SJCRH30 (cell line): ENCODE measurements around the gene GRK4. TPM values are rescaled to one million over a fixed set of nuclear protein-coding genes. Genes with fewer than 3 reads are reported as not detected.
"Not testable (repeated sequence)": the region's sequence is repeated elsewhere in the genome, so short reads cannot be mapped to it uniquely, and the experiment has no call there.

Experiments
- DNase-seq, 2 experiments: peaks; one replicate each; pipeline ENCODE4 v3.0.0-alpha.2; 2015 to 2020
- H3K27ac ChIP-seq: fragments of 250-450 bp; sonication (Bioruptor Pico); 2 replicates; pipeline ENCODE4 v1.5.1; 2020; ENCODE audit warnings: mild to moderate bottlenecking, moderate library complexity
- H3K27me3 ChIP-seq: fragments of 250-450 bp; sonication (Bioruptor Pico); 2 replicates; pipeline ENCODE4 v1.5.1; 2020; ENCODE audit warnings: mild to moderate bottlenecking, moderate library complexity
- H3K36me3 ChIP-seq: fragments of 250-450 bp; sonication (Bioruptor Pico); 2 replicates; pipeline ENCODE4 v1.5.1; 2020; ENCODE audit warnings: mild to moderate bottlenecking, moderate library complexity
- H3K4me1 ChIP-seq: fragments of 250-450 bp; sonication (Bioruptor Pico); 2 replicates; pipeline ENCODE4 v1.5.1; 2020; ENCODE audit warnings: mild to moderate bottlenecking, moderate library complexity
- H3K4me3 ChIP-seq: fragments of 250-450 bp; sonication (Bioruptor Pico); 2 replicates; pipeline ENCODE4 v1.5.1; 2020; ENCODE audit warnings: mild to moderate bottlenecking, moderate library complexity
- H3K9me3 ChIP-seq: fragments of 250-450 bp; sonication (Bioruptor Pico); replicated peaks from 2 replicates; pipeline ENCODE4 v1.5.1; 2020; ENCODE audit warnings: mild to moderate bottlenecking, moderate library complexity
- total RNA-seq: library from RNA; depleted of rRNA; stranded (reverse); fragments of >200 nt; shearing (Covaris generic); gene quantifications from 2 replicates; pipeline ENCODE4 v1.2.3, GENCODE V29; 2014

Gene GRK4
- total RNA-seq, 1 experiment from 2014 or later, result 5.9 TPM

GRCh38 chr4:2981256-2981819 is 18.0 kb downstream of the GRK4 start:
- Histone ChIP-seq H3K4me3 (no peak overlapping the region), H3K9me3 (no peaks in the 10 kb centered on the region), H3K4me1 (no peaks in the 10 kb centered on the region), H3K27me3 (no peaks in the 10 kb centered on the region), H3K36me3 (no peaks in the 10 kb centered on the region), H3K27ac (no peak overlapping the region)
- no peak for DNase-seq

- no peak overlapping the region for H3K27ac ChIP-seq
- DNase-seq, result no peak
- no peaks in the 10 kb centered on the region for H3K36me3 ChIP-seq
- H3K4me1 ChIP-seq, result no peaks in the 10 kb centered on the region
- no peak overlapping the region for H3K4me3 ChIP-seq
- no peaks in the 10 kb centered on the region for H3K27me3 ChIP-seq
- no peaks in the 10 kb centered on the region for H3K9me3 ChIP-seq
Measured at GRCh38 chr4:2982012-2982411, 18.6 kb downstream of the GRK4 start.

GRCh38 chr4:2983715-2984114 is 20.3 kb downstream of the GRK4 start:
- H3K4me3 ChIP-seq, H3K4me1 ChIP-seq, H3K27me3 ChIP-seq, H3K27ac ChIP-seq, H3K9me3 ChIP-seq, DNase-seq, H3K36me3 ChIP-seq: not testable (repeated sequence)

GRCh38 chr4:2991243-2991642 is 27.9 kb downstream of the GRK4 start:
- H3K4me1 ChIP-seq, result no peaks in the 10 kb centered on the region

GRCh38 chr4:2994917-2995316 is 31.5 kb downstream of the GRK4 start:
- H3K36me3 ChIP-seq, result no peaks in the 10 kb centered on the region
- H3K27me3 ChIP-seq, result no peaks in the 10 kb centered on the region
- no peak overlapping the region for H3K27ac ChIP-seq
- no peak overlapping the region for H3K4me3 ChIP-seq
- DNase-seq, result no peak
- no peaks in the 10 kb centered on the region for H3K9me3 ChIP-seq
- H3K4me1 ChIP-seq, result no peaks in the 10 kb centered on the region

More at GRCh38 chr4:2991243-2991642, 27.9 kb downstream of the GRK4 start:
- H3K4me3 ChIP-seq, result no peak overlapping the region
- no peaks in the 10 kb centered on the region for H3K9me3 ChIP-seq
- no peaks in the 10 kb centered on the region for H3K27me3 ChIP-seq
- DNase-seq, result no peak
- no peaks in the 10 kb centered on the region for H3K36me3 ChIP-seq
- H3K27ac ChIP-seq, result no peak overlapping the region

- Histone ChIP-seq H3K4me1 (no peaks in the 10 kb centered on the region), H3K9me3 (no peaks in the 10 kb centered on the region), H3K36me3 (no peaks in the 10 kb centered on the region), H3K27ac (no peak overlapping the region), H3K4me3 (no peak overlapping the region), H3K27me3 (no peaks in the 10 kb centered on the region)
- DNase-seq, result no peak
Measured at GRCh38 chr4:2995546-2996265, 32.3 kb downstream of the GRK4 start.

DNA sequence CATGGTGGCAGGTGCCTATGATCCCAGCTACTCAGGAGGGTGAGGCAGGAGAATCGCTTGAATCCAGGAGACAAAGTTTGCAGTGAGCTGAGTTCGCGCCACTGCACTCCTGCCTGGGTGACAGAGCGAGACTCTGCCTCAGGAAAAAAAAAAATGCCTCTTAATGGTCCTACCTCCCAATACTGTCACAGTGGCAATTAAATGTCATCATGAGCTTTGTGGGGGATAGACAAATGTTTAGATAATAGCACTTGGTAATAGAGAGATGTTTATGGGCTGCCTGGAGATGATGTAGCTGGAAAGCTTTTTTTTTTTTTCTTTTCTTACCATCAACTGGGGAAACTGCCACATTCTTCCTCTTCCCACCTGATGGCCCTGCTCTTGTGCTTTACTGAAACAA is 33.0 kb downstream of the GRK4 start:
- H3K27ac ChIP-seq, result no peak overlapping the region
- no peaks in the 10 kb centered on the region for H3K36me3 ChIP-seq
- no peaks in the 10 kb centered on the region for H3K9me3 ChIP-seq
- no peak for DNase-seq
- H3K27me3 ChIP-seq, result no peaks in the 10 kb centered on the region
- H3K4me3 ChIP-seq, result no peak overlapping the region
- no peaks in the 10 kb centered on the region for H3K4me1 ChIP-seq

- Histone ChIP-seq H3K36me3 (no peaks in the 10 kb centered on the region), H3K4me1 (no peaks in the 10 kb centered on the region), H3K4me3 (no peak overlapping the region), H3K27ac (no peak overlapping the region), H3K9me3 (no peaks in the 10 kb centered on the region), H3K27me3 (no peaks in the 10 kb centered on the region)
- DNase-seq, result no peak
Measured at GRCh38 chr4:3007724-3008123, 44.4 kb downstream of the GRK4 start.

DNA sequence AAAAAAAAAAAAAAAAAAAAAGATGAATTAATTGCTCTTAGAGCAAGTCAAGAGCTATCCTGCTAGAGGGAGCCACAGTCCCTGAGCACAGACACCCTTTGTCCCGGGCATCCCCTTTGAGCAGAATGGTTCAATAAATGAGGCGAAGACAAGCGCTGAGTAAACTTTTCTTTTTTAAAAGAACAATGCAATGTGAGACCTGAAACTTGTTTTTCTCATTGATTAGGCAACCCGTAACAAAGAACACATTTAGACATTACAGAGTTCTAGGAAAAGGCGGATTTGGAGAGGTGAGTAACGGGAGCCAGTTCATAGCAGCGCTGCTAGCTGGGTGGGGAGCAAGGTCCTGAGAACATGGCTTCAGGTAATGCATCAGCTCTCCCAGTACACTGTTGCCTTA is 46.1 kb downstream of the GRK4 start:
- no peak for DNase-seq
- Histone ChIP-seq H3K9me3 (no peaks in the 10 kb centered on the region), H3K4me1 (no peaks in the 10 kb centered on the region), H3K4me3 (no peak overlapping the region), H3K27me3 (no peaks in the 10 kb centered on the region), H3K27ac (no peak overlapping the region), H3K36me3 (no peaks in the 10 kb centered on the region)

- Histone ChIP-seq H3K4me1 (no peaks in the 10 kb centered on the region), H3K27ac (no peak overlapping the region), H3K27me3 (no peaks in the 10 kb centered on the region), H3K9me3 (no peaks in the 10 kb centered on the region), H3K36me3 (no peaks in the 10 kb centered on the region), H3K4me3 (no peak overlapping the region)
- no peak for DNase-seq
Measured at GRCh38 chr4:3010577-3010976, 47.2 kb downstream of the GRK4 start.

DNA sequence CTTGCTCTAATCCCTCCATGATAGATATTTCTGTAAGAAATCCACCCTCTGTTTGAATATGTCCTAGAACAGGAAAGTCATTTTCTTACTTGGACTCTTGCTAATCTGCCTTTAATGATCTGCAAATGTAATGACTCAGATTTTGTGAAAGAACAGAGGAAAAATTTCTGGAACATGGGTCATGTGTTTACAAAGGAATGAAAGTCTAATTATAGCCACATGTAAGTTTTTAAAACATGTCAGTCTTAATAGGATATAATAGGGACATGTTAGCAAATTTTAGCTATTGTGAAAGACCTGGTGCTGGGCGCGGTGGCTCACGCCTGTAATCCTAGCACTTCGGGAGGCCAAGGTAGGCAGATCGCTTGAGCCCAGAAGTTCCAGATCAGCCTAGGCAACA is 47.6 kb downstream of the GRK4 start:
- DNase-seq, result no peak
- Histone ChIP-seq H3K9me3 (no peaks in the 10 kb centered on the region), H3K27me3 (no peaks in the 10 kb centered on the region), H3K4me3 (no peak overlapping the region), H3K36me3 (no peaks in the 10 kb centered on the region), H3K27ac (no peak overlapping the region), H3K4me1 (no peaks in the 10 kb centered on the region)

- DNase-seq, result no peak
- no peaks in the 10 kb centered on the region for H3K9me3 ChIP-seq
- H3K27ac ChIP-seq, result no peak overlapping the region
- H3K27me3 ChIP-seq, result no peaks in the 10 kb centered on the region
- no peaks in the 10 kb centered on the region for H3K36me3 ChIP-seq
- no peak overlapping the region for H3K4me3 ChIP-seq
- H3K4me1 ChIP-seq, result no peaks in the 10 kb centered on the region
Measured at GRCh38 chr4:3011456-3012220, 48.3 kb downstream of the GRK4 start.

DNA sequence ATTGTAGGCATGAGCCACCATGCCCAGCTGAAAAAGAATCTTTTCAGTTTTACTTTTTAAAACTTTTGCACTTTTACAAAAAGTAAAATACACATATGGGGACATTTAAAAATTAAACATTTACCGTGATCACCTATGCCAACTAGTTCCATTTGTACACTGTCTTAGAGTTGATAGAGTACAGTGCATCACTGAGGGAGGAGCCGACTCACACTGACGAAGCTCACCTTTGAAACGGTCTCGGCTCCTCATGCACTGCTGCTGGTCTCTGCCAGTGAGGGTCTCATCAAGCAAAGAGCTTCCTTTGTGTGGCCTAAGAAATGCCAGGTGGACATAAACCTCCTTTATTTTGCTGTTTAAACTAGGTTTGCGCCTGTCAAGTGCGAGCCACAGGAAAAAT is 50.0 kb downstream of the GRK4 start:
- Histone ChIP-seq H3K36me3 (no peaks in the 10 kb centered on the region), H3K4me1 (peaks cover 11% of the 10 kb centered on the region), H3K27ac (no peak overlapping the region), H3K4me3 (no peak overlapping the region), H3K27me3 (no peaks in the 10 kb centered on the region), H3K9me3 (no peaks in the 10 kb centered on the region)
- no peak for DNase-seq

- Histone ChIP-seq H3K4me3 (no peak overlapping the region), H3K27me3 (no peaks in the 10 kb centered on the region), H3K36me3 (no peaks in the 10 kb centered on the region), H3K4me1 (peaks cover 11% of the 10 kb centered on the region), H3K27ac (no peak overlapping the region), H3K9me3 (no peaks in the 10 kb centered on the region)
- DNase-seq, result no peak
Measured at GRCh38 chr4:3013839-3014350, 50.5 kb downstream of the GRK4 start.

GRCh38 chr4:3016961-3017360 is 53.6 kb downstream of the GRK4 start:
- H3K4me1 ChIP-seq, result peaks cover 11% of the 10 kb centered on the region
- H3K36me3 ChIP-seq, result no peaks in the 10 kb centered on the region
- no peak for DNase-seq
- no peaks in the 10 kb centered on the region for H3K9me3 ChIP-seq
- no peaks in the 10 kb centered on the region; the same call in 1 of the 2 replicates for H3K27me3 ChIP-seq
- H3K4me3 ChIP-seq, result no peak overlapping the region
- no peak overlapping the region for H3K27ac ChIP-seq
